Liver (tissue), 5 donors: Measurements from ENCODE around the gene TPPP. TPM values are rescaled to one million over a fixed set of nuclear protein-coding genes. Genes with fewer than 3 reads are reported as not detected.

Experiments used
- EGR1 ChIP-seq, 2 donors: IDR thresholded peaks; 2 replicates each; pipeline ENCODE4 v1.6.1; 2016 to 2018; ENCODE audit warnings: antibody characterized with exemption in 2 of 2, low read depth in 2 of 2
- FOXA2 ChIP-seq: IDR thresholded peaks from 2 replicates; pipeline ENCODE4 v1.6.1; 2016; ENCODE audit warnings: antibody characterized with exemption
- HNF4A ChIP-seq, 2 donors: conservative IDR thresholded peaks; 2 replicates each; pipeline ENCODE4 v1.6.1; 2016; ENCODE audit warnings: antibody characterized with exemption in 2 of 2, mild to moderate bottlenecking in 2 of 2
- RXRA ChIP-seq, 2 donors: IDR thresholded peaks; 2 replicates each; pipeline ENCODE4 v1.6.1; 2017 to 2018; ENCODE audit warnings: antibody characterized with exemption in 2 of 2, mild to moderate bottlenecking in 1 of 2
- polyA plus RNA-seq, 2 donors: library from polyadenylated mRNA; stranded (reverse) in 1 of 2; unstranded in 1 of 2; fragments of 200-250 nt in 1 of 2; fragments of >200 nt in 1 of 2; fragmentation: Nextera tagmentation in 1 of 2; extraction: Ambion mirVana in 1 of 2; gene quantifications; one replicate each; pipeline versions ENCODE4 v1.2.1 to v1.2.3, GENCODE V29; 2013 to 2015
- total RNA-seq, 2 donors: library from RNA; depleted of rRNA; stranded (reverse); fragments of >200 nt; gene quantifications; one replicate each; pipeline ENCODE4 v1.2.3, GENCODE V29; 2014
- TF ChIP-seq, protein P1 (sequence below): fragments of 150-350 bp; IDR thresholded peaks from 2 replicates; pipeline ENCODE4 v1.5.1; 2017; ENCODE audit warnings: improper control_type of control experiment, low read depth, low read length; ENCODE audit not compliant: missing input control
- donor health status: healthy.
- donor health status: healthy.
- donor health status: healthy.

The TPPP gene
- total and polyA plus RNA-seq, 4 donors: 0.61 to 2.1 (median 0.80) TPM

DNA sequence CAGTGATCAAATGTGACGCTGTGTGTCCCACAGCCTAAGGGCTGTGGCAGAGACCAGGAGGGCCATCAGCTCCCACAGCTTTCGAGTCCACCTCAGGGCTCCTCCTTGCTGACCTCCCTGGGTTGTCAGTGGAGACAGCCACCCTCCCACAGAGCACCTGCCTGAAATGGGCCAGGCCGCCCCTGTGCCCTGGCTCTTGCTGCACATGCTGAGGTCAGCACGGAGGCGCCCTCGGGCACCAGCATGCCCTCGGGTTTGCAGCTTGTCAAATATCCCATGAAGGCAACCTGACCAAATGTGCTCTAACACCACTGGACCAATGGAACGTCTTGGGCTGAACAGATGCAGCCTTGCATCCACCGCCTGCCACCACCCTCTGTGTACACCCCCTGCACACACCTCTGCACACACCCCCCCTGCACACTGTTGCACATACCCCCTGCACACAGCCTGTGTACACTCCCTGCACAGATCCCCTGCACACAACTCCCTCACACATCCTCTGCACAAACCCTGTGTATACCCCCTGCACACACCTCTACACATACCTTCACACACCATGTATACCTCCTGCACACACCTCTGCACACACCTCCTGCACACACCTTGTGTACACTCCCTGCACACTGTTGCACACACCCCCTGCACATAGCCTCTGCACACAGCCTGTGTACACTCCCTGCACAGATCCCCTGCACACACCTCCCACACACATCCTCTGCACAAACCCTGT is 83.0 kb downstream of the TPPP start (continued):
- TF ChIP-seq, protein P1, sequence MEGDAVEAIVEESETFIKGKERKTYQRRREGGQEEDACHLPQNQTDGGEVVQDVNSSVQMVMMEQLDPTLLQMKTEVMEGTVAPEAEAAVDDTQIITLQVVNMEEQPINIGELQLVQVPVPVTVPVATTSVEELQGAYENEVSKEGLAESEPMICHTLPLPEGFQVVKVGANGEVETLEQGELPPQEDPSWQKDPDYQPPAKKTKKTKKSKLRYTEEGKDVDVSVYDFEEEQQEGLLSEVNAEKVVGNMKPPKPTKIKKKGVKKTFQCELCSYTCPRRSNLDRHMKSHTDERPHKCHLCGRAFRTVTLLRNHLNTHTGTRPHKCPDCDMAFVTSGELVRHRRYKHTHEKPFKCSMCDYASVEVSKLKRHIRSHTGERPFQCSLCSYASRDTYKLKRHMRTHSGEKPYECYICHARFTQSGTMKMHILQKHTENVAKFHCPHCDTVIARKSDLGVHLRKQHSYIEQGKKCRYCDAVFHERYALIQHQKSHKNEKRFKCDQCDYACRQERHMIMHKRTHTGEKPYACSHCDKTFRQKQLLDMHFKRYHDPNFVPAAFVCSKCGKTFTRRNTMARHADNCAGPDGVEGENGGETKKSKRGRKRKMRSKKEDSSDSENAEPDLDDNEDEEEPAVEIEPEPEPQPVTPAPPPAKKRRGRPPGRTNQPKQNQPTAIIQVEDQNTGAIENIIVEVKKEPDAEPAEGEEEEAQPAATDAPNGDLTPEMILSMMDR: no peak
- TF ChIP-seq FOXA2 (no peak), EGR1 (IDR thresholded peaks at IDR 0.05; ENCODE audit: low read depth in 2 of 2) (no peak), RXRA (IDR thresholded peaks at IDR 0.05) (no peak), HNF4A (conservative IDR thresholded peaks at IDR 0.05) (no peak)

Other genes starting within 250 kb of the TPPP start
- 1 to 10 TPM in 1 of 2 donors, under 1 TPM in 1; 0.65 to 1.0 TPM for gene SLC9A3, start 168.9 kb downstream of the TPPP start, total RNA-seq
- under 1 TPM; 0.31 to 0.68 TPM for gene SLC9A3, start 168.9 kb downstream of the TPPP start, polyA plus RNA-seq
- gene CEP72, start 81.0 kb downstream of the TPPP start, total RNA-seq: 1 to 10 TPM; 3.8 to 5.9 TPM
- gene CEP72, start 81.0 kb downstream of the TPPP start, polyA plus RNA-seq: 1 to 10 TPM; 1.3 to 1.4 TPM
- 1 to 10 TPM in 1 of 2 donors, under 1 TPM in 1; 0.37 to 2.1 TPM for gene ZDHHC11B, start 91.4 kb upstream of the TPPP start, total RNA-seq
- gene ZDHHC11B, start 91.4 kb upstream of the TPPP start, polyA plus RNA-seq: under 1 TPM; 0.38 to 0.86 TPM
- gene ZDHHC11, start 157.6 kb upstream of the TPPP start, total RNA-seq: 1 to 10 TPM in 1 of 2 donors, under 1 TPM in 1; 0.93 to 3.2 TPM
- 1 to 10 TPM in 1 of 2 donors, under 1 TPM in 1; 0.99 to 1.5 TPM for gene ZDHHC11, start 157.6 kb upstream of the TPPP start, polyA plus RNA-seq
- 10 to 100 TPM; 11.8 to 17.7 TPM for gene BRD9, start 199.4 kb upstream of the TPPP start, total RNA-seq
- 1 to 10 TPM; 7.0 to 7.3 TPM for gene BRD9, start 199.4 kb upstream of the TPPP start, polyA plus RNA-seq
- 10 to 100 TPM in 1 of 2 donors, under 1 TPM in 1; 0.42 to 12.4 TPM for gene TRIP13, start 199.5 kb upstream of the TPPP start, total RNA-seq
- 1 to 10 TPM in 1 of 2 donors, under 1 TPM in 1; 0.67 to 1.0 TPM for gene TRIP13, start 199.5 kb upstream of the TPPP start, polyA plus RNA-seq